OCI-LY1 (cell line): Measurements from ENCODE around the gene FMNL1.

Experiments
- H2AFZ ChIP-seq: fragments of 200-600 bp; sonication (generic), shearing (Covaris generic); 2 replicates; pipeline ENCODE4 v1.6.0; 2014; ENCODE audit warnings: antibody characterized with exemption, mild to moderate bottlenecking, low read length
- H3F3A ChIP-seq: fragments of 200-600 bp; sonication (generic), shearing (Covaris generic); 2 replicates; pipeline ENCODE4 v1.6.0; 2014; ENCODE audit warnings: mild to moderate bottlenecking, antibody characterized with exemption, low read length, moderate library complexity; ENCODE audit not compliant: insufficient read depth
- H3K27ac ChIP-seq: fragments of 200-600 bp; sonication (generic); 2 replicates; pipeline ENCODE4 v1.5.1; 2014; ENCODE audit warnings: low read length, mixed run types, mild to moderate bottlenecking, low read depth; ENCODE audit not compliant: poor library complexity, severe bottlenecking
- H3K27me3 ChIP-seq: fragments of 200-600 bp; sonication (generic); 2 replicates; pipeline ENCODE4 v1.6.0; 2014; ENCODE audit warnings: antibody characterized with exemption, mild to moderate bottlenecking, low read length, moderate library complexity; ENCODE audit not compliant: insufficient read depth
- H3K36me3 ChIP-seq: fragments of 200-600 bp; sonication (generic); 2 replicates; pipeline ENCODE4 v1.6.1; 2014; ENCODE audit warnings: mild to moderate bottlenecking, antibody characterized with exemption, low read length, moderate library complexity, mixed read lengths; ENCODE audit not compliant: insufficient read depth
- H3K4me1 ChIP-seq: fragments of 200-600 bp; sonication (generic); 2 replicates; pipeline ENCODE4 v1.5.1; 2014; ENCODE audit warnings: mild to moderate bottlenecking, low read length, moderate library complexity; ENCODE audit not compliant: insufficient read depth, severe bottlenecking
- H3K4me2 ChIP-seq: fragments of 200-600 bp; sonication (generic), shearing (Covaris generic); 2 replicates; pipeline ENCODE4 v1.6.1; 2014; ENCODE audit warnings: low read length
- H3K4me3 ChIP-seq: fragments of 200-600 bp; sonication (generic); 2 replicates; pipeline ENCODE4 v1.5.1; 2014; ENCODE audit warnings: low read length, low read depth, mild to moderate bottlenecking, mixed read lengths; ENCODE audit not compliant: poor library complexity, severe bottlenecking
- H3K79me2 ChIP-seq: fragments of 200-600 bp; shearing (Covaris generic); 2 replicates; pipeline ENCODE4 v1.6.1; 2016; ENCODE audit warnings: mixed run types, low read length, mixed read lengths; ENCODE audit not compliant: insufficient read depth
- H3K9ac ChIP-seq: fragments of 200-600 bp; sonication (generic), shearing (Covaris generic); 2 replicates; pipeline ENCODE4 v1.6.1; 2014; ENCODE audit warnings: mild to moderate bottlenecking, low read length, mixed read lengths
- H3K9me2 ChIP-seq: fragments of 200-600 bp; sonication (generic), shearing (Covaris generic); 2 replicates; pipeline ENCODE4 v1.6.1; 2014; ENCODE audit warnings: low read depth, mild to moderate bottlenecking, low read length, mixed read lengths
- H3K9me3 ChIP-seq: fragments of 200-600 bp; shearing (Covaris generic); 2 replicates; pipeline ENCODE4 v1.6.1; 2014; ENCODE audit warnings: low read length, mixed read lengths
- H4K20me1 ChIP-seq: fragments of 200-600 bp; sonication (generic), shearing (Covaris generic); 2 replicates; pipeline ENCODE4 v1.6.0; 2016; ENCODE audit warnings: mild to moderate bottlenecking, low read length; ENCODE audit not compliant: insufficient read depth
- CTCF ChIP-seq: fragments of 200-600 bp; sonication (generic), shearing (Covaris generic); IDR thresholded peaks from 2 replicates; pipeline ENCODE4 v1.5.1; 2017; ENCODE audit warnings: mild to moderate bottlenecking, antibody characterized with exemption, low read length, moderate library complexity, mixed read lengths
- EZH2 ChIP-seq: fragments of 200-600 bp; sonication (generic), shearing (Covaris generic); IDR thresholded peaks from 2 replicates; pipeline ENCODE4 v1.8.0; 2017; ENCODE audit warnings: borderline replicate concordance, mixed run types, mild to moderate bottlenecking, antibody characterized with exemption, low read length, moderate library complexity, mixed read lengths

The FMNL1 gene

GRCh38 chr17:45286286-45286685 lies 64.6 kb downstream of the FMNL1 start:
- Histone ChIP-seq H3K27me3 (no peaks in the 10 kb centered on the region), H4K20me1 (no peaks in the 10 kb centered on the region), H3K36me3 (peaks cover 49% of the 10 kb centered on the region; the same call in 1 of the 2 replicates), H3K27ac (no peak overlapping the region), H3K79me2 (no peaks in the 10 kb centered on the region), H3K9ac (no peak overlapping the region), H2AFZ (no peak overlapping the region), H3K9me3 (no peaks in the 10 kb centered on the region), H3K4me2 (no peak overlapping the region), H3K4me1 (peaks cover 5% of the 10 kb centered on the region), H3K4me3 (no peak overlapping the region), H3F3A (no peaks in the 10 kb centered on the region), H3K9me2 (no peaks in the 10 kb centered on the region)
- TF ChIP-seq EZH2 (no peak), CTCF (no peak)

- H4K20me1 ChIP-seq, result no peaks in the 10 kb centered on the region
- H3K9me2 ChIP-seq, result no peaks in the 10 kb centered on the region
- H2AFZ ChIP-seq, result no peak overlapping the region
- no peaks in the 10 kb centered on the region for H3K27me3 ChIP-seq
- no peaks in the 10 kb centered on the region for H3K9me3 ChIP-seq
- TF ChIP-seq CTCF, result no peak
- TF ChIP-seq EZH2, result no peak
- H3K79me2 ChIP-seq, result no peaks in the 10 kb centered on the region
- peaks cover 45% of the 10 kb centered on the region; the same call in 1 of the 2 replicates for H3K36me3 ChIP-seq
- H3K4me1 ChIP-seq, result peaks cover 14% of the 10 kb centered on the region
- H3K27ac ChIP-seq, result no peak overlapping the region
- H3K9ac ChIP-seq, result no peak overlapping the region
- no peak overlapping the region for H3K4me2 ChIP-seq
- H3K4me3 ChIP-seq, result no peak overlapping the region
- no peaks in the 10 kb centered on the region for H3F3A ChIP-seq
Observed at GRCh38 chr17:45287526-45288500, 66.1 kb downstream of the FMNL1 start.

- TF ChIP-seq CTCF (no peak), EZH2 (no peak)
- H2AFZ ChIP-seq, result no peak overlapping the region
- no peaks in the 10 kb centered on the region for H3K27me3 ChIP-seq
- H3K9me2 ChIP-seq, result no peaks in the 10 kb centered on the region
- no peak overlapping the region for H3K27ac ChIP-seq
- H3F3A ChIP-seq, result no peaks in the 10 kb centered on the region
- H3K9ac ChIP-seq, result no peak overlapping the region
- H3K36me3 ChIP-seq, result peaks cover 35% of the 10 kb centered on the region; the same call in 1 of the 2 replicates
- no peaks in the 10 kb centered on the region for H3K9me3 ChIP-seq
- H3K4me2 ChIP-seq, result no peak overlapping the region
- peaks cover 14% of the 10 kb centered on the region for H3K4me1 ChIP-seq
- H4K20me1 ChIP-seq, result no peaks in the 10 kb centered on the region
- no peaks in the 10 kb centered on the region for H3K79me2 ChIP-seq
- H3K4me3 ChIP-seq, result no peak overlapping the region
Observed at GRCh38 chr17:45288825-45289224, 67.1 kb downstream of the FMNL1 start.
